GM12878 (cell line): ENCODE measurements around the gene ADAMTS4. TPM values are rescaled to one million over a fixed set of nuclear protein-coding genes. Genes with fewer than 3 reads are reported as not detected.

Experiments used
- ATF7 ChIP-seq: fragments of 450-650 bp; IDR thresholded peaks from 2 replicates; pipeline ENCODE4 v1.6.1; 2016; ENCODE audit warnings: low read depth, mild to moderate bottlenecking
- CBX3 ChIP-seq: fragments of 200-600 bp; sonication (generic); IDR thresholded peaks from 2 replicates; pipeline ENCODE4 v1.6.1; 2016; ENCODE audit warnings: low read depth, borderline replicate concordance
- HDAC2 ChIP-seq: fragments of 200-600 bp; sonication (generic); IDR thresholded peaks from 2 replicates; pipeline ENCODE4 v1.6.1; 2017
- HDAC6 ChIP-seq: fragments of 200-600 bp; sonication (generic); IDR thresholded peaks from one replicate; pipeline ENCODE4 v1.8.0; 2017; ENCODE audit warnings: antibody characterized with exemption; ENCODE audit not compliant: unreplicated experiment
- KDM1A ChIP-seq: fragments of 200-600 bp; sonication (generic); IDR thresholded peaks from 2 replicates; pipeline ENCODE4 v1.6.1; 2016; ENCODE audit warnings: borderline replicate concordance
- MEF2A ChIP-seq: IDR thresholded peaks from 2 replicates; pipeline ENCODE4 v1.6.1; 2011; ENCODE audit warnings: low read depth, mild to moderate bottlenecking, low read length, moderate library complexity; ENCODE audit not compliant: insufficient read depth
- MTA3 ChIP-seq: IDR thresholded peaks from 2 replicates; pipeline ENCODE4 v1.6.1; 2012; ENCODE audit warnings: low read length, inconsistent platforms, borderline replicate concordance
- NFYA ChIP-seq: IDR thresholded peaks from 2 replicates; pipeline ENCODE4 v1.6.1; 2011; ENCODE audit warnings: low read depth, mild to moderate bottlenecking, low read length, improper control_type of control experiment, borderline replicate concordance
- POLR2AphosphoS2 ChIP-seq: IDR thresholded peaks from 2 replicates; pipeline ENCODE4 v1.6.1; 2011; ENCODE audit warnings: low read depth, mild to moderate bottlenecking, low read length, improper control_type of control experiment, moderate library complexity
- POU2F2 ChIP-seq: IDR thresholded peaks from 3 replicates; pipeline ENCODE4 v1.6.1; 2011; ENCODE audit warnings: low read depth, mild to moderate bottlenecking, low read length, borderline replicate concordance
- RAD51 ChIP-seq: fragments of 450-650 bp; IDR thresholded peaks from 2 replicates; pipeline ENCODE4 v1.6.1; 2016; ENCODE audit warnings: moderate library complexity, mild to moderate bottlenecking, inconsistent platforms
- SPI1 ChIP-seq: IDR thresholded peaks from 2 replicates; pipeline ENCODE4 v1.6.1; 2011; ENCODE audit warnings: low read depth, mild to moderate bottlenecking, low read length, moderate library complexity, borderline replicate concordance; ENCODE audit not compliant: insufficient read depth
- SREBF2 ChIP-seq: IDR thresholded peaks from 2 replicates; pipeline ENCODE4 v1.6.1; 2012; ENCODE audit warnings: mild to moderate bottlenecking, low read length
- SRF ChIP-seq, 2 experiments: IDR thresholded peaks; 2 replicates each; pipeline ENCODE4 v1.6.1; 2011; ENCODE audit warnings: low read depth in 2 of 2, low read length in 2 of 2, mild to moderate bottlenecking in 1 of 2, moderate library complexity in 1 of 2
- TAF1 ChIP-seq: IDR thresholded peaks from 2 replicates; pipeline ENCODE4 v1.6.1; 2011; ENCODE audit warnings: mild to moderate bottlenecking, low read depth, low read length, borderline replicate concordance
- TCF3 ChIP-seq: IDR thresholded peaks from 2 replicates; pipeline ENCODE4 v1.6.1; 2012; ENCODE audit warnings: low read depth, mild to moderate bottlenecking, low read length, borderline replicate concordance; ENCODE audit not compliant: insufficient read depth
- TCF7 ChIP-seq: IDR thresholded peaks from 2 replicates; pipeline ENCODE4 v1.6.1; 2014; ENCODE audit warnings: antibody characterized with exemption, borderline replicate concordance
- WRNIP1 ChIP-seq: IDR thresholded peaks from 2 replicates; pipeline ENCODE4 v1.6.1; 2011; ENCODE audit warnings: low read depth, low read length, improper control_type of control experiment, borderline replicate concordance
- ZBED1 ChIP-seq: IDR thresholded peaks from 2 replicates; pipeline ENCODE4 v1.6.1; 2016; ENCODE audit warnings: borderline replicate concordance
- ZNF217 ChIP-seq: fragments of 450-650 bp; IDR thresholded peaks from 2 replicates; pipeline ENCODE4 v1.6.1; 2017; ENCODE audit warnings: antibody characterized with exemption, mild to moderate bottlenecking
- polyA plus RNA-seq, 11 experiments: library from polyadenylated mRNA; depleted of rRNA in 4 of 11; unstranded in 6 of 11; stranded (reverse) in 5 of 11; fragments of >200 nt; fragmentation: Nextera tagmentation in 4 of 11; fragmentation: Illumina TruSeq in 1 of 11; extraction: Ambion mirVana in 4 of 11; extraction: Trizol in 1 of 11; gene quantifications; 1 replicate in 1 of 11; 2 replicates in 10 of 11; pipeline versions ENCODE4 v1.2.1 to v1.2.3, GENCODE V29; 2011 to 2016; ENCODE audit warnings: inconsistent platforms in 2 of 11, missing spikeins in 2 of 11, low read depth in 1 of 11
- total RNA-seq, 4 experiments: library from RNA; depleted of rRNA in 3 of 4; stranded (reverse); fragments of >200 nt in 3 of 4; fragmentation: Illumina TruSeq in 1 of 4; extraction: Trizol in 1 of 4; gene quantifications; 2 replicates each; pipeline versions ENCODE4 v1.2.1 to v1.2.3, GENCODE V29; 2013 to 2021
- TF ChIP-seq, protein P1 (sequence below): fragments of 450-650 bp; IDR thresholded peaks from 2 replicates; pipeline ENCODE4 v1.6.1; 2017; ENCODE audit warnings: mild to moderate bottlenecking, low read depth, inconsistent platforms; ENCODE audit not compliant: poor library complexity, severe bottlenecking
- TF ChIP-seq, protein P2 (sequence below): fragments of 450-650 bp; IDR thresholded peaks from 2 replicates; pipeline ENCODE4 v1.6.1; 2016; ENCODE audit warnings: mild to moderate bottlenecking
- TF ChIP-seq, protein P3 (sequence below): fragments of 450-650 bp; IDR thresholded peaks from 2 replicates; pipeline ENCODE4 v1.6.1; 2017; ENCODE audit warnings: low read depth, mild to moderate bottlenecking, moderate library complexity
- TF ChIP-seq, protein P4 (sequence below): IDR thresholded peaks from 2 replicates; pipeline ENCODE4 v1.6.1; 2011; ENCODE audit warnings: low read depth, low read length, improper control_type of control experiment, borderline replicate concordance
- TF ChIP-seq, protein P5 (sequence below): IDR thresholded peaks from 2 replicates; pipeline ENCODE4 v1.6.1; 2011; ENCODE audit warnings: low read depth, mild to moderate bottlenecking, low read length, moderate library complexity, borderline replicate concordance; ENCODE audit errors: extremely low read depth

ADAMTS4 gene
- total and polyA plus RNA-seq, 10 of the 15 experiments (the other 5 are each of a cell fraction or from before 2014, with no cell fraction given), result 0.01 to 0.13 (median 0.05) TPM; not detected in 2

DNA sequence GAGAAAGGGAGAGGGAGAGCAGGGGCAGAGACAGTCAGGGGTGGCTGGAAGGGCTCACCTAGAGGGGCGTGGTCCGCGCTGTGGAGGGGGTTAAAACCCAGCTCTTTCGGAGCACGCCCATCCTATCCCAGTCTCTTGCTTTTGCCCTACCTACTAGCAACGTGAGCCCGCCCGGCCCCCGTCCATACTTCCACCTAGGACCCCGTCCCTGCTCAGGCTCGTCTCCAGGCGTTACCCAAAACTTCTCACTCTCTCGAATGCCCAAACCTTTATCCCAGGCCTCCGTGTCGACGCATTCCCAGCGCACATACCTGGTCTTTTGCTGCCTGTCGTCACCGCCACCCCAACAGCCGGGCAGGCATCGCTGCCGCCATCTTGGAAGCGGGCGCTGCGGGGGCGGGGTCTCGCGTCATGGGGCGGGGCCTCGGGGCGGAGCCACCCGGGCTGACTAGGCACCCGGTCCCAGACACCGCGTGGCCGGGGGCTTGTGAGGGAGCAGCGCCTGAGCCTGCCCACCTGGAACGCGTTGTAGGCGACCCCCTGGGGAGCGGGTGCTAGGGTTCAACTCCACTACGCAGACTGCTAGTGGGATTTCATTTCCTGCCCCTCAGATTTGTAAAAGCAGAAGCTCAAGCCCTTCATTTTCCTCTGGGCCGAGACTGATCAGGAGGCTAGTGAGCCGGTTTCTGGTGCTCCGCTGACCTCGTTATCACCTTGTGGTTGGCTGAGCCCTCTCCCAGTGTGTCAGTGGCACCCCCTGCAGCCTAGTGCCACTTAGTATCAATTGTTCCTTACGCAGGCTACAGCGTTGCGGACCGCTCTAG lies 21.5 kb downstream of the ADAMTS4 start, which contains the start of gene B4GALT3 (continued):
- TF ChIP-seq MEF2A (0 out of 2 replicates have a peak, but pooled peaks have one; percentile 15), TCF7 (no peak), WRNIP1 (no peak), MTA3 (no peak), SPI1 (no peak), HDAC6 (no peak), ZNF217 (no peak), SRF (IDR thresholded peaks at IDR 0.05; ENCODE audit: low read depth in 2 of 2, low read length in 2 of 2) (no peak), KDM1A (no peak), RAD51 (no peak), NFYA (no peak), SREBF2 (no peak), HDAC2 (no peak), ZBED1 (no peak; the same call in 1 of the 2 replicates), POLR2AphosphoS2 (peak; percentile 75), POU2F2 (peak; percentile 73), TCF3 (no peak), TAF1 (peak; percentile 89; the same call in 1 of the 2 replicates), CBX3 (no peak), ATF7 (peak; percentile 59; the same call in 1 of the 2 replicates)
- TF ChIP-seq, protein P1, sequence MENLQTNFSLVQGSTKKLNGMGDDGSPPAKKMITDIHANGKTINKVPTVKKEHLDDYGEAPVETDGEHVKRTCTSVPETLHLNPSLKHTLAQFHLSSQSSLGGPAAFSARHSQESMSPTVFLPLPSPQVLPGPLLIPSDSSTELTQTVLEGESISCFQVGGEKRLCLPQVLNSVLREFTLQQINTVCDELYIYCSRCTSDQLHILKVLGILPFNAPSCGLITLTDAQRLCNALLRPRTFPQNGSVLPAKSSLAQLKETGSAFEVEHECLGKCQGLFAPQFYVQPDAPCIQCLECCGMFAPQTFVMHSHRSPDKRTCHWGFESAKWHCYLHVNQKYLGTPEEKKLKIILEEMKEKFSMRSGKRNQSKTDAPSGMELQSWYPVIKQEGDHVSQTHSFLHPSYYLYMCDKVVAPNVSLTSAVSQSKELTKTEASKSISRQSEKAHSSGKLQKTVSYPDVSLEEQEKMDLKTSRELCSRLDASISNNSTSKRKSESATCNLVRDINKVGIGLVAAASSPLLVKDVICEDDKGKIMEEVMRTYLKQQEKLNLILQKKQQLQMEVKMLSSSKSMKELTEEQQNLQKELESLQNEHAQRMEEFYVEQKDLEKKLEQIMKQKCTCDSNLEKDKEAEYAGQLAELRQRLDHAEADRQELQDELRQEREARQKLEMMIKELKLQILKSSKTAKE, result no peak
- TF ChIP-seq, protein P2, sequence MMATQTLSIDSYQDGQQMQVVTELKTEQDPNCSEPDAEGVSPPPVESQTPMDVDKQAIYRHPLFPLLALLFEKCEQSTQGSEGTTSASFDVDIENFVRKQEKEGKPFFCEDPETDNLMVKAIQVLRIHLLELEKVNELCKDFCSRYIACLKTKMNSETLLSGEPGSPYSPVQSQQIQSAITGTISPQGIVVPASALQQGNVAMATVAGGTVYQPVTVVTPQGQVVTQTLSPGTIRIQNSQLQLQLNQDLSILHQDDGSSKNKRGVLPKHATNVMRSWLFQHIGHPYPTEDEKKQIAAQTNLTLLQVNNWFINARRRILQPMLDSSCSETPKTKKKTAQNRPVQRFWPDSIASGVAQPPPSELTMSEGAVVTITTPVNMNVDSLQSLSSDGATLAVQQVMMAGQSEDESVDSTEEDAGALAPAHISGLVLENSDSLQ, result no peak
- TF ChIP-seq, protein P3, sequence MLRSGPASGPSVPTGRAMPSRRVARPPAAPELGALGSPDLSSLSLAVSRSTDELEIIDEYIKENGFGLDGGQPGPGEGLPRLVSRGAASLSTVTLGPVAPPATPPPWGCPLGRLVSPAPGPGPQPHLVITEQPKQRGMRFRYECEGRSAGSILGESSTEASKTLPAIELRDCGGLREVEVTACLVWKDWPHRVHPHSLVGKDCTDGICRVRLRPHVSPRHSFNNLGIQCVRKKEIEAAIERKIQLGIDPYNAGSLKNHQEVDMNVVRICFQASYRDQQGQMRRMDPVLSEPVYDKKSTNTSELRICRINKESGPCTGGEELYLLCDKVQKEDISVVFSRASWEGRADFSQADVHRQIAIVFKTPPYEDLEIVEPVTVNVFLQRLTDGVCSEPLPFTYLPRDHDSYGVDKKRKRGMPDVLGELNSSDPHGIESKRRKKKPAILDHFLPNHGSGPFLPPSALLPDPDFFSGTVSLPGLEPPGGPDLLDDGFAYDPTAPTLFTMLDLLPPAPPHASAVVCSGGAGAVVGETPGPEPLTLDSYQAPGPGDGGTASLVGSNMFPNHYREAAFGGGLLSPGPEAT, result peak; percentile 55; the same call in 1 of the 2 replicates
- TF ChIP-seq, protein P4, sequence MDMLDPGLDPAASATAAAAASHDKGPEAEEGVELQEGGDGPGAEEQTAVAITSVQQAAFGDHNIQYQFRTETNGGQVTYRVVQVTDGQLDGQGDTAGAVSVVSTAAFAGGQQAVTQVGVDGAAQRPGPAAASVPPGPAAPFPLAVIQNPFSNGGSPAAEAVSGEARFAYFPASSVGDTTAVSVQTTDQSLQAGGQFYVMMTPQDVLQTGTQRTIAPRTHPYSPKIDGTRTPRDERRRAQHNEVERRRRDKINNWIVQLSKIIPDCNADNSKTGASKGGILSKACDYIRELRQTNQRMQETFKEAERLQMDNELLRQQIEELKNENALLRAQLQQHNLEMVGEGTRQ, result no peak
- TF ChIP-seq, protein P5, sequence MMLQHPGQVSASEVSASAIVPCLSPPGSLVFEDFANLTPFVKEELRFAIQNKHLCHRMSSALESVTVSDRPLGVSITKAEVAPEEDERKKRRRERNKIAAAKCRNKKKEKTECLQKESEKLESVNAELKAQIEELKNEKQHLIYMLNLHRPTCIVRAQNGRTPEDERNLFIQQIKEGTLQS, result no peak
